Vagina (tissue), 2 donors: ENCODE results near the gene CHAMP1.
"Not testable (repeated sequence)": the region's sequence is repeated elsewhere in the genome, so short reads cannot be mapped to it uniquely, and the experiment has no call there.

ENCODE experiments used
- POLR2A ChIP-seq, 2 donors: fragments of 450-650 bp; IDR thresholded peaks; one replicate each; pipeline ENCODE4 v1.6.1; 2017; ENCODE audit warnings: antibody characterized with exemption in 2 of 2, mild to moderate bottlenecking in 2 of 2, moderate library complexity in 2 of 2
- TF ChIP-seq, protein P1 (sequence below), 3 experiments: fragments of 450-650 bp in 2 of 3; fragments of 200-600 bp in 1 of 3; sonication (generic) in 1 of 3; IDR thresholded peaks; one replicate each; pipeline ENCODE4 v1.5.1; 2017 to 2019; ENCODE audit warnings: antibody characterized with exemption in 3 of 3, mild to moderate bottlenecking in 2 of 3, moderate library complexity in 2 of 3

DNA sequence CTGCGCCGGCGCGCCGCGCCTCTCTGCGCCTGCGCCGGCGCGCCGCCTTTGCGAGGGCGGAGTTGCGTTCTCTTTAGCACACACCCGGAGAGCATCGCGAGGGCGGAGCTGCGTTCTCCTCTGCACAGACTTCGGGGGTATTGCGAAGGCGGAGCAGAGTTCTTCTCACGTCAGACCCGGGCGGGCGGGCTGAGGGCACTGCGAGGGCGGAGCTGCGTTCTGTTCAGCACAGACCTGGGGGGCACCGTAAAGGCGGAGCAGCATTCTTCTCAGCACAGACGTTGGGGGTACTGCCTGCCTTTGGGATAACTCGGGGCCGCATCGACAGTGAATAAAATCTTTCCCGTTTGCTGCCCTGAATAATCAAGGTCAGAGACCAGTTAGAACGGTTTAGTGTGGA lies 39.1 kb downstream of the CHAMP1 start:
- TF ChIP-seq, protein P1, sequence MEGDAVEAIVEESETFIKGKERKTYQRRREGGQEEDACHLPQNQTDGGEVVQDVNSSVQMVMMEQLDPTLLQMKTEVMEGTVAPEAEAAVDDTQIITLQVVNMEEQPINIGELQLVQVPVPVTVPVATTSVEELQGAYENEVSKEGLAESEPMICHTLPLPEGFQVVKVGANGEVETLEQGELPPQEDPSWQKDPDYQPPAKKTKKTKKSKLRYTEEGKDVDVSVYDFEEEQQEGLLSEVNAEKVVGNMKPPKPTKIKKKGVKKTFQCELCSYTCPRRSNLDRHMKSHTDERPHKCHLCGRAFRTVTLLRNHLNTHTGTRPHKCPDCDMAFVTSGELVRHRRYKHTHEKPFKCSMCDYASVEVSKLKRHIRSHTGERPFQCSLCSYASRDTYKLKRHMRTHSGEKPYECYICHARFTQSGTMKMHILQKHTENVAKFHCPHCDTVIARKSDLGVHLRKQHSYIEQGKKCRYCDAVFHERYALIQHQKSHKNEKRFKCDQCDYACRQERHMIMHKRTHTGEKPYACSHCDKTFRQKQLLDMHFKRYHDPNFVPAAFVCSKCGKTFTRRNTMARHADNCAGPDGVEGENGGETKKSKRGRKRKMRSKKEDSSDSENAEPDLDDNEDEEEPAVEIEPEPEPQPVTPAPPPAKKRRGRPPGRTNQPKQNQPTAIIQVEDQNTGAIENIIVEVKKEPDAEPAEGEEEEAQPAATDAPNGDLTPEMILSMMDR (IDR thresholded peaks at IDR 0.05), result not testable (repeated sequence)
- TF ChIP-seq POLR2A (IDR thresholded peaks at IDR 0.05), result not testable (repeated sequence)
